ENCODE results near the gene CCNF.
"Not testable (repeated sequence)": the region's sequence is repeated elsewhere in the genome, so short reads cannot be mapped to it uniquely, and the experiment has no call there.

Gene CCNF

GRCh38 chr16:2438121-2438520 lies 8.9 kb downstream of the CCNF start:
- Mint-ChIP-seq H3K27me3 (ENCODE audit: low read depth) (no peaks in the 10 kb centered on the region), H3K27ac (no peak overlapping the region), H3K36me3 (ENCODE audit: low read depth) (peaks cover 46% of the 10 kb centered on the region), H3K4me3 (no peak overlapping the region), H3K9me3 (no peaks in the 10 kb centered on the region), H3K4me1 (ENCODE audit: low read depth) (peaks cover 11% of the 10 kb centered on the region)

GRCh38 chr16:2439598-2439997 lies 10.4 kb downstream of the CCNF start:
- no peak overlapping the region for H3K4me3 Mint-ChIP-seq
- peak overlapping the region; percentile 67 for H3K27ac Mint-ChIP-seq
- H3K36me3 Mint-ChIP-seq (ENCODE audit: low read depth) = peaks cover 46% of the 10 kb centered on the region
- H3K9me3 Mint-ChIP-seq = no peaks in the 10 kb centered on the region
- no peaks in the 10 kb centered on the region for H3K27me3 Mint-ChIP-seq (ENCODE audit: low read depth)
- peaks cover 9% of the 10 kb centered on the region for H3K4me1 Mint-ChIP-seq (ENCODE audit: low read depth)

- H3K4me3 Mint-ChIP-seq; H3K27ac Mint-ChIP-seq; H3K4me1 Mint-ChIP-seq (ENCODE audit: low read depth); H3K9me3 Mint-ChIP-seq; H3K27me3 Mint-ChIP-seq (ENCODE audit: low read depth): not testable (repeated sequence)
- peaks cover 51% of the 10 kb centered on the region for H3K36me3 Mint-ChIP-seq (ENCODE audit: low read depth)
These were observed 12.0 kb downstream of the CCNF start for GRCh38 chr16:2441143-2441804.

GRCh38 chr16:2443555-2443954 lies 14.3 kb downstream of the CCNF start:
- H3K27ac Mint-ChIP-seq = no peak overlapping the region
- H3K36me3 Mint-ChIP-seq (ENCODE audit: low read depth) = peaks cover 50% of the 10 kb centered on the region
- H3K4me1 Mint-ChIP-seq (ENCODE audit: low read depth) = peaks cover 7% of the 10 kb centered on the region
- no peaks in the 10 kb centered on the region for H3K9me3 Mint-ChIP-seq
- H3K27me3 Mint-ChIP-seq (ENCODE audit: low read depth) = no peaks in the 10 kb centered on the region
- H3K4me3 Mint-ChIP-seq = no peak overlapping the region

GRCh38 chr16:2447920-2448583 lies 18.8 kb downstream of the CCNF start:
- H3K9me3 Mint-ChIP-seq = no peaks in the 10 kb centered on the region
- no peak overlapping the region for H3K27ac Mint-ChIP-seq
- no peak overlapping the region for H3K4me3 Mint-ChIP-seq
- peaks cover 54% of the 10 kb centered on the region for H3K36me3 Mint-ChIP-seq (ENCODE audit: low read depth)
- no peaks in the 10 kb centered on the region for H3K27me3 Mint-ChIP-seq (ENCODE audit: low read depth)
- no peaks in the 10 kb centered on the region for H3K4me1 Mint-ChIP-seq (ENCODE audit: low read depth)

- Mint-ChIP-seq H3K4me1 (ENCODE audit: low read depth) (no peaks in the 10 kb centered on the region), H3K36me3 (ENCODE audit: low read depth) (peaks cover 56% of the 10 kb centered on the region), H3K9me3 (no peaks in the 10 kb centered on the region), H3K27me3 (ENCODE audit: low read depth) (no peaks in the 10 kb centered on the region), H3K4me3 (no peak overlapping the region), H3K27ac (no peak overlapping the region)
These were observed 19.9 kb downstream of the CCNF start for GRCh38 chr16:2449118-2449517.

- Mint-ChIP-seq H3K36me3 (ENCODE audit: low read depth) (peaks cover 55% of the 10 kb centered on the region), H3K27me3 (ENCODE audit: low read depth) (no peaks in the 10 kb centered on the region), H3K4me3 (no peak overlapping the region), H3K9me3 (no peaks in the 10 kb centered on the region), H3K27ac (no peak overlapping the region), H3K4me1 (ENCODE audit: low read depth) (no peaks in the 10 kb centered on the region)
These were observed 21.3 kb downstream of the CCNF start for GRCh38 chr16:2450535-2450934.

GRCh38 chr16:2450975-2451381 lies 21.7 kb downstream of the CCNF start:
- Mint-ChIP-seq H3K9me3 (no peaks in the 10 kb centered on the region), H3K4me3 (no peak overlapping the region), H3K27ac (no peak overlapping the region), H3K27me3 (ENCODE audit: low read depth) (no peaks in the 10 kb centered on the region), H3K4me1 (ENCODE audit: low read depth) (no peaks in the 10 kb centered on the region), H3K36me3 (ENCODE audit: low read depth) (peaks cover 51% of the 10 kb centered on the region)

- Mint-ChIP-seq H3K27me3 (ENCODE audit: low read depth) (no peaks in the 10 kb centered on the region), H3K27ac (no peak overlapping the region), H3K4me1 (ENCODE audit: low read depth) (no peaks in the 10 kb centered on the region), H3K36me3 (ENCODE audit: low read depth) (peaks cover 43% of the 10 kb centered on the region), H3K9me3 (no peaks in the 10 kb centered on the region), H3K4me3 (no peak overlapping the region)
These were observed 22.6 kb downstream of the CCNF start for GRCh38 chr16:2451851-2452320.

GRCh38 chr16:2452650-2453049 lies 23.4 kb downstream of the CCNF start:
- no peaks in the 10 kb centered on the region for H3K9me3 Mint-ChIP-seq
- no peaks in the 10 kb centered on the region for H3K4me1 Mint-ChIP-seq (ENCODE audit: low read depth)
- peaks cover 44% of the 10 kb centered on the region for H3K36me3 Mint-ChIP-seq (ENCODE audit: low read depth)
- no peak overlapping the region for H3K4me3 Mint-ChIP-seq
- H3K27me3 Mint-ChIP-seq (ENCODE audit: low read depth) = no peaks in the 10 kb centered on the region
- H3K27ac Mint-ChIP-seq = no peak overlapping the region

GRCh38 chr16:2455081-2455845 lies 26.0 kb downstream of the CCNF start:
- Mint-ChIP-seq H3K27ac (no peak overlapping the region), H3K9me3 (no peaks in the 10 kb centered on the region), H3K4me3 (no peak overlapping the region), H3K27me3 (ENCODE audit: low read depth) (no peaks in the 10 kb centered on the region), H3K36me3 (ENCODE audit: low read depth) (peaks cover 37% of the 10 kb centered on the region), H3K4me1 (ENCODE audit: low read depth) (peaks cover 5% of the 10 kb centered on the region)

- Mint-ChIP-seq H3K4me1 (ENCODE audit: low read depth) (peaks cover 5% of the 10 kb centered on the region), H3K27ac (no peak overlapping the region), H3K27me3 (ENCODE audit: low read depth) (no peaks in the 10 kb centered on the region), H3K9me3 (no peaks in the 10 kb centered on the region), H3K36me3 (ENCODE audit: low read depth) (peaks cover 35% of the 10 kb centered on the region), H3K4me3 (no peak overlapping the region)
These were observed 27.4 kb downstream of the CCNF start for GRCh38 chr16:2456551-2457153.

- Mint-ChIP-seq H3K36me3 (ENCODE audit: low read depth) (peaks cover 29% of the 10 kb centered on the region), H3K27me3 (ENCODE audit: low read depth) (no peaks in the 10 kb centered on the region), H3K4me1 (ENCODE audit: low read depth) (peaks cover 5% of the 10 kb centered on the region), H3K9me3 (no peaks in the 10 kb centered on the region), H3K27ac (no peak overlapping the region), H3K4me3 (no peak overlapping the region)
These were observed 28.0 kb downstream of the CCNF start for GRCh38 chr16:2457267-2457666.

GRCh38 chr16:2457946-2458345 lies 28.7 kb downstream of the CCNF start:
- no peaks in the 10 kb centered on the region for H3K9me3 Mint-ChIP-seq
- no peaks in the 10 kb centered on the region for H3K27me3 Mint-ChIP-seq (ENCODE audit: low read depth)
- H3K27ac Mint-ChIP-seq = no peak overlapping the region
- no peak overlapping the region for H3K4me3 Mint-ChIP-seq
- peaks cover 22% of the 10 kb centered on the region for H3K36me3 Mint-ChIP-seq (ENCODE audit: low read depth)
- peaks cover 5% of the 10 kb centered on the region for H3K4me1 Mint-ChIP-seq (ENCODE audit: low read depth)
